ENCODE measurements around the gene VILL. TPM values are rescaled to one million over a fixed set of nuclear protein-coding genes. Genes with fewer than 3 reads are reported as not detected.

VILL gene
- total and polyA plus RNA-seq, 10 of the 15 experiments (the other 5 are each of a cell fraction or from before 2014, with no cell fraction given) = 0.15 to 5.4 (median 2.1) TPM; not detected in 1

GRCh38 chr3:37987315-37987697, 3.3 kb upstream of the VILL start (continued):
- no peak for TF ChIP-seq ZBTB33 (IDR thresholded peaks at IDR 0.05)
- no peak for TF ChIP-seq MTA3 (IDR thresholded peaks at IDR 0.05; ENCODE audit: borderline replicate concordance, low read length)

GRCh38 chr3:37987751-37988179, 2.8 kb upstream of the VILL start:
- SMC1A ChIA-PET (ENCODE audit: uncharacterized antibody, unreplicated experiment) = no interaction called here
- H3K9ac ChIP-seq (ENCODE audit: control insufficient read depth, insufficient read depth, low read length) = no peak overlapping the region
- TF ChIP-seq SREBF1 (IDR thresholded peaks at IDR 0.05; ENCODE audit: low read length) (no peak), MYB (IDR thresholded peaks at IDR 0.05; ENCODE audit: borderline replicate concordance, low read depth, low read length) (no peak), ZNF217 (IDR thresholded peaks at IDR 0.05) (no peak), RFX5 (IDR thresholded peaks at IDR 0.05; ENCODE audit: low read depth, low read length) (no peak), ZNF622 (IDR thresholded peaks at IDR 0.05) (no peak), ASH2L (IDR thresholded peaks at IDR 0.05; ENCODE audit: borderline replicate concordance, low read depth) (no peak), PBX3 (IDR thresholded peaks at IDR 0.05; ENCODE audit: insufficient replicate concordance, low read depth, low read length) (no peak), ZBTB40 (IDR thresholded peaks at IDR 0.05; ENCODE audit: borderline replicate concordance) (no peak), BACH1 (IDR thresholded peaks at IDR 0.05; ENCODE audit: borderline replicate concordance) (no peak), HDAC2 (IDR thresholded peaks at IDR 0.05) (no peak), CTCF (IDR thresholded peaks at IDR 0.05 in 2 of 3, conservative IDR thresholded peaks at IDR 0.05 in 1 of 3; ENCODE audit: control insufficient read depth in 2 of 3, extremely low read depth in 1 of 3, insufficient read depth in 1 of 3, low read depth in 3 of 3, low read length in 3 of 3) (no peak), LARP7 (IDR thresholded peaks at IDR 0.05) (no peak), CREB1 (IDR thresholded peaks at IDR 0.05; ENCODE audit: low read depth) (no peak), POLR2AphosphoS5 (IDR thresholded peaks at IDR 0.05; ENCODE audit: low read length) (no peak)

More at GRCh38 chr3:37987751-37988179, 2.8 kb upstream of the VILL start:
- Histone ChIP-seq H3K4me2 (ENCODE audit: control insufficient read depth, insufficient read depth) (no peak overlapping the region), H3K79me2 (ENCODE audit: control insufficient read depth, insufficient read depth, low read length) (no peaks in the 10 kb centered on the region), H3K27ac (ENCODE audit: control insufficient read depth, insufficient read depth) (no peak overlapping the region), H3K36me3 (ENCODE audit: control insufficient read depth in 2 of 2, insufficient read depth in 2 of 2, low read length in 1 of 2) (no peaks in the 10 kb centered on the region), H3K4me3 (no peak overlapping the region), H3K9me3 (replicated peaks; ENCODE audit: control insufficient read depth, insufficient read depth, low read length) (no peaks in the 10 kb centered on the region), H2AFZ (ENCODE audit: control insufficient read depth, low read depth, low read length) (no peak overlapping the region), H3K27me3 (replicated peaks in 1 of 2; ENCODE audit: control insufficient read depth in 2 of 2, insufficient read depth in 2 of 2, low read length in 1 of 2) (no peaks in the 10 kb centered on the region), H4K20me1 (ENCODE audit: control insufficient read depth, insufficient read depth) (no peaks in the 10 kb centered on the region), H3K4me1 (ENCODE audit: control insufficient read depth, insufficient read depth, low read length) (no peaks in the 10 kb centered on the region)
- FAIRE-seq = no peak
- no peak for ATAC-seq
- ChIA-PET CTCF (interaction anchor here (1.0 to 1.1 kb wide), 2 partner anchors 9 to 20 kb away, joined by 4 read pairs; no protein-coding TSS in a partner anchor), POLR2A (no interaction called here), RAD21 (ENCODE audit: unreplicated experiment) (no interaction called here)
- whole genome bisulfite sequencing (ENCODE audit: insufficient coverage, insufficient replicate concordance, low lambda C conversion rate, missing lambda C conversion rate) = 53% methylated on average over 7 of the region's 7 CpGs
- no peak for DNase-seq (ENCODE audit: low read depth, low spot score)
- in situ Hi-C loops (cut with MboI) = no loop called here
- BruUV-seq (replicated peaks) = no TSS peak
- intact Hi-C loops (cut with micrococcal nuclease; ENCODE audit: unreplicated experiment) = no loop called here
